ENCODE measurements around the gene FBXW2.

The FBXW2 gene

DNA sequence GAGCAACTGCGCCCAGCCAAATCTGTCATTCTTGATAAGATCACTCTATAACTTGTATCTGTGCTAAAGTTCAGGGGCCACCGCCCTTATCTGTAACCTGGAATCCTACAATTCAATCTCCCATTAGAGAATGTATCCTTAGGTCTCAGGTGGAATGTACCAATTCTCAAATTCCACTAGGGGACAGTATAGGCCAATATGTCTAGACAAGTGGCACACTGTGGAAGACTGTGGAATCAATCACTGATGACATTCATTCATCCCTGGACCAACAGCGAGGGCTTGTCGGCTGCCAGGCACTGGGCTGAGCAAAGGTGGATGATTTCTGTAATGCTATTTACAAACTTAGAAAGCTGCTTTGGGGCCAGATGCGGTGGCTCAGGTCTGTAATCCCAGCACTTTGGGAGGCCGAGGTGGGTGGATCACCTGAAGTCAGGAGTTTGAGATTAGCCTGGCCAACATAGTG, 50.2 kb downstream of the FBXW2 start:
- no peak for DNase-seq (ENCODE audit: low read depth)

DNA sequence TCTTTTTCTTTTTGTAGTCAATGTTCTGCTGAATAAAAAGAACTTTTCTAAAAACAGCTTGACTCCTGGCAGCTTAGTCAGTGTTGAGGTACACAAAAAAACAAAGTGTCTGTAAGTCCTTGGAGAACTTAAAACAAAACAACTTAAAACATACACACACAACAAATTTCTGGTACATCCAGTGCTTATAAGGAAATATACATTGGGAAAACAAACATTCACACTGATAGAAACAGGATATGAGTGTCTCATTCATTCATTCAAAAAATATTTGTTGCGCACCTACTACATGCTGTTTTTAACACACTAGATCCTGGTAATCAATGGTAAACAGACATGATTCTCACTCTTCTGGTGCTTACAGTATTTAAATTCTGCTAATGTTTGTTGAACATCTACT, 51.5 kb downstream of the FBXW2 start:
- DNase-seq (ENCODE audit: low read depth), result no peak

- DNase-seq (ENCODE audit: low read depth), result no peak
Measured at GRCh38 chr9:120741191-120741590, 52.0 kb downstream of the FBXW2 start.

DNA sequence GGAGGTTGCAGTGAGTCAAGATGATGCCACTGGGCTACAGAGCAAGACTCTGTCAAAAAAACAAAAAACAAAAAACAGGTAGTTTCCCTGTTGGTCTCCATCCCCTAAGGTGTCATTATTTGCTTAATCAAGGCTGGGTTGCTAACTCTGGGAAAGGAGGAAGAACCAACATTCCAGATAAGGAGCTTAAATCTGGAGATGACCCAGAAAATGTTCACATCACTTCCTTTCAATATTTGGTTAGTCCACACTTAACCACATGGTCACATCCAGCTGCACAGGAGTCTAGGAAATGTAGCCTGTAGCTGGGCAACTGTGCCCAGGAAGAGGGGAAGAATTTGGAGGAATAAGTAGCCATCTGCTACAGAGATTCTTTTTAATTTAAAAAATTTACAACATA, 53.1 kb downstream of the FBXW2 start:
- DNase-seq (ENCODE audit: low read depth), result no peak

GRCh38 chr9:120737416-120738165, 55.6 kb downstream of the FBXW2 start:
- DNase-seq (ENCODE audit: low read depth), result no peak

DNA sequence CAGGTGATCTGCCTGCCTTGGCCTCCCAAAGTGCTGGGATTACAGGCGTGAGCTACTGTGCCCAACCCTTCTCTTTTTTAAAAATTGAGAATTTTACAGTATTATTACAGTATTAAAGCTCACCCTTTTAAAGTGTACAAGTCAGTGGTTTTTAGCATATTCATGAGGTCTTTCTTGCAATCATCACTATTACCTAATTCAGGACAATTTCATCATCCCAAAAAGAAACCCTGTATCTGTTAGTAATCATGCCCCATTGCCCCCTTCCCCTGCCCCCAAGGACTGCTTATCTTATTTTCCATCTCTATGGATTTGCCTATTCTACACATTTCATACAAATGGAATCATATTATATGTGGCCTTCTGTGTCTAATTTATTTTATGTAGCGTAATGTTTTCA, 56.3 kb downstream of the FBXW2 start:
- no peak for DNase-seq (ENCODE audit: low read depth)

DNA sequence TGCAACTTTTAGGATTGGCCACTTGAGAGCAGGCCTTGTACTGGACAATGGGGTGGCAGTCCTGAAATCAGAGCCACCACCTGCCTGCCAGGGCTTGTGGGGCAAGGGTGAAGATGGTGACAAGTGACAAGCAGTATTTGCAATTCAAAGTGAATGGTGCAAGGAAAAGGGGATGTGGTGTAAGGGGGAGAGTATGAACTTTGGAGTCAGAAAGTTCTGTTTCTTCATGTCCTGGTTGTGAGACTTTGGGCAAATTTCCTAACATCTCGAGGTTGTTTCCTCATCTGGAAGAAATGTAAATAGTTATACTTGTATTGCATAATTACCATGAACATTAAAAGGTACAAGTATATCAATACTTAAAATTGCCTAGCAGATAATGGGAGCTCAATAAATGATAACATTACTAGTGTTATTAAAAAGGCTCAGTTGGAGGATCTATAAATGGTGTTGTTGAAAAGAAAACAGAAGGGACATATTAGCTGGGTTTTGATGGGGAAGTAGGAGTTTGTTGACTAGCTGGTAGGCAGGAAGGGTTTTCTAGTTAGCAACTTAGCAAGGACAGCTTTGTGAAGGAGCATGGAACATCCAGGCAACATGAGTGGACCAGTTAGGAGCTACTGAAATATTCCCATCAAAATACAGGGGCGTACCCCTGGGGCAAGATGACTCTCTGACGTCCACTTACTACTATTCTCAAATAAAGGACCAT, 57.6 kb downstream of the FBXW2 start:
- no peak for DNase-seq (ENCODE audit: low read depth)

GRCh38 chr9:120734607-120735410, 58.4 kb downstream of the FBXW2 start:
- no peak for DNase-seq (ENCODE audit: low read depth)

DNA sequence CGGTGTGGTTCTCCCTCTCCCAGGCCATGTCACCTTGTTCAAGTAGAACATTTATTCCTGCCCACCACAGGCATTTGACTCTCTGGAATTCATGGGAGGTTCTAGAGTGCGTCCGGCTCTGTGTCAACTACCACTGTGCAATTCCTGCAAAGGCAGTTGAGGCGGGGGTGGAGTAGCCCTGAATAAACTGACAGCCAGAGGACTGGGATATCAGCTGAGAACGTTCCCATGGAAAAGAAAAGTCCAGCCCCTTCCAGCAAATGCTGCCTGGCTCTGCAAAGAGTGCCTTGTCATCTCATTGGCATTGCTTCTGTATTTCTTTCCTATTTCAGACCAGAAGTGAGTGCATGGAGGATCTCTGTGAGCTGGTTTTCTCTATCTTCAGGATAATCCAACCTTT, 60.0 kb downstream of the FBXW2 start:
- DNase-seq (ENCODE audit: low read depth), result no peak

DNA sequence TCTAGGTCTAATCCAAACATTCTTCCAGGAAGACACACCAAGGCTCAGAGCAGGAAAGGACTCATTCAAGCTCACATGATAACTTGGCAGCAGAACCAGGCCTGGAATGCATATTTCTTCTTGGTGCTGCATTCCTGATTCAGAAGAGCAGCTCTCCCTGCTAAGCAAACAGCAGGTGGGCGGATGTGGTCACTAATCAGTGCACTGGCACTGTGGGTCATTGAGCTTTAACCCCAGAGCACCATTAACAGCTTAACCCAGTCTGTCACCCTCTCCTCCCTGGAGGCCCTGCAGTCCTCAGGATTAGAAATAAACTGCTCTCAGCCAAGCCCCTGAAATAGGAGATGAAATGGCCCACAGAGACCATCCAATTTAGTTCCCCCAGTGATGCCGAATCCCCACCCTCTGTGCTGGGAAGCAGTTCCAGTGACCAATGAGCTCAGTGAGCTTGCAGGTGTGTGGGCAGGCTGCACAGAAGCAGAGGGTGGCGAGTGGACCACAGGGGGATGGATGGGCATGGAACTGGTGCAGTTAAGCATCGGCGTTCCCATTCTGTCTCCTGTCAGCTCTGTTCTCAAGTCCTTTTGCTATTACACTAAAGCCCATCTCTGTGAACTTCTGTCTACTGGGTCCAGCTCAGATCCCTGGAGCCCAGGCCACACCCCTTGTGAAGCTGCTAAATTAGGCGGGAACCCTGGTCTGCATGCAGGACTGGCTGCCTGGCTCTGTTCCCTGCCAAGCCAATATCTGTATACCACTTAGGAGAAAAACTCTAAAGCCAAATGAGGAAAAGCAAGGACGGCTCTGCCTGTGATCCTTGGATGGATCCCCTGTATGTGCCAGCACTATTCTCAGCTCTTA, 62.3 kb downstream of the FBXW2 start:
- DNase-seq (ENCODE audit: low read depth), result no peak

DNA sequence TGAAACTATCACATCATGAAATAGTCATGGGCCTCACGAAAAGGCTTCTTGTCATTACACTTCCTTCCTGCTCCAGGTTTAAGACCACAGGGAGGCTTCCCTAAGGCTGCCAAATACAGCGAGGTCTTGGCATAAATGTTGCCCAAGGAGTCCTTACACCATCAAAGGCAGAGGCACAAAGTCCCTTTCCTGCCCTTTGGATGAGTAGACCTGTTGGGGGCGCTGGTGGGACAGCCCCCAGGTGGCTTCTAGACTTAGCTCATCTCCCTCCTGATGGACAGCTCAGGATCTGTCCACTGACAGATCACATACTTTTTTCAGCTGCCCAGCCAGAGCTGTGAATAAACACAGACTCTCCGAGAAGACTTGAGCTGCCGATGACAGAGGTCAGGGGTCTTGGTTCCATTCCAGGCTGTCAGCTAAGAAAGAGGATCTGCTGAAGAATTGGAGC, 63.4 kb downstream of the FBXW2 start:
- DNase-seq (ENCODE audit: low read depth), result no peak

DNA sequence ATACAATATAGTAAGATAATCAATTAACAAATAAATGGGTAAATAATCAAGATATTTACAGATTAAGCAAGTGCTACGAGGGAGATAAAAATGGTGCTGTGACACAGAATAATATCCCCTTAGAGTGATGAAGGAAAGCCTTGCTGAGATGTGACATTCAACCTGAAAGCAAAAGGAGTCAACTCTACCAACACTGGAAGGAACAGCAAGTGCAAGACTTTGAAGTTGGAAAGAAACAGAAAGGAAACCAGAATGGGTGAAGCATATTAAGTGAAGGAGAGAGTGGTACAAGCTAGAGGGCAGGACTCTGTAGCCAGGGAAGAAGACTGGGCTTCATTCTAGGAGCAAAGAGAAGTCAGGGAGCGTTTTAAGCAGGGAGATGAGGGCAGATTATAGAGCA, 66.7 kb downstream of the FBXW2 start:
- DNase-seq (ENCODE audit: low read depth), result no peak

DNA sequence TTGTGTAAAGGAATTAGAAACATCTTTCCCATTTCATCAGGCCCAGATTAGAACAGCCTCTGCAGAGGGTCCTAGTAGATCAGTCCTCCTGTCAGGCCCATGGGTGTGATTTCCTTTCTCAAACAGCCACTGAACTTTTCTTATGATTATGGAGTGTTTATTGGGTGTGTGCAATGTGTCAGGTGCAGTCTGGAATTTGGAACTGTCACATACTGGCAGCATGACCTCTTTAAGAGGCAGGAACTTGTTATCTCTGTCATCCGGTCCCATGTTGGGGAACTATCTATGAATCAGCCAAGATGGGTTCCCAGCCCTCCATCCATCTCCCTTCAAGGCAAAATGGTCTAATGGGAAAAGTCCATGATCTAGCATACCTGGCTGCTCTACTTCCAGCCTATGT, 67.3 kb downstream of the FBXW2 start:
- no peak for DNase-seq (ENCODE audit: low read depth)

DNA sequence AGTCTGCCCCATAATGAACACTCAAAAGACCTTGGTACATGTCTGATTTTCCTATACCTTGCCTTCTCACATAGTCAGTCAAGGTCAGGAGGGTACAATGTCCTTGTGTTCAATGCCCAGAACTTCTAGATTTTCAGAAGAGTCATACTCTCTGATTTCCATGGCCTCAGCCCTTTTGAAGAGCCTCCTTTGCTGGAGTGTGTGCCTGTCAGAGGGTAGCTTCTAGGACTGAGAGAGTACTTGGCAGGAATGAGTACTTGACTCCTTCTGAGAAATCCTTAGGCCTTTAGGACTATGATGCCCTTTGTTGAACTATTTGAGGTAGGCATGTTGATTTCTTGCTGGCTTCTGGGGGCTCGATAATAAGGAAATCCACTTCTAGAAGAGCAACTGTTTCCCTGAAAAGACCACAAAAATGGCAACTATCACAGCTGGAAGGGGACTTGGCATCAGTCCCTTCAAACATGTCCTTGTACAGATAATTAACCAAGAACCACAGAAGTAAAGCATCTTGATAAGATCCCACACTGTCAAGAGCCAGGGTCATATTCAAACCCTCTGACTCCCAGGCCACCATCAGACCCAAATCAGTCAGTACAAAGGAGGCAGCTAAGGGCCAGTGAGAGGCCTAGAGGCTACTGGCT, 68.3 kb downstream of the FBXW2 start:
- DNase-seq (ENCODE audit: low read depth), result no peak

DNA sequence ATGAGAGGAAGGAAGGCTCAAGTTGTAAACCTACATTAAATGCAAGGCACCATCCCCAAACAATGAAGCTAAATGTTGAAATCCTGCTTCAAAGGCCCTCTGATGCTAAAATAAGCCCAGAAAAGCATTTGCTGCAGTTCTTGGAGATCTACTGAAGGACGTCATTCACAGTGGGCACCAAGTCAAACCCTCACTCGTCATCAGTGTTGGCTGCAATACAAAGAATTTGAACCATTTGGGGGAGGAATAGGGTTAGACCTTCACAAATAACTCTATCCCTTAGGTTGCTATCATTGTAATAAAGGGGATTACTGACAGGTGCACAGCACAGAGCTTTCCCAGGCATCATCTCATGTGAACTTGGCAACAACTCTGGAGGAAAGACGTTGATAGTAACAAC, 69.7 kb downstream of the FBXW2 start:
- no peak for DNase-seq (ENCODE audit: low read depth)

DNA sequence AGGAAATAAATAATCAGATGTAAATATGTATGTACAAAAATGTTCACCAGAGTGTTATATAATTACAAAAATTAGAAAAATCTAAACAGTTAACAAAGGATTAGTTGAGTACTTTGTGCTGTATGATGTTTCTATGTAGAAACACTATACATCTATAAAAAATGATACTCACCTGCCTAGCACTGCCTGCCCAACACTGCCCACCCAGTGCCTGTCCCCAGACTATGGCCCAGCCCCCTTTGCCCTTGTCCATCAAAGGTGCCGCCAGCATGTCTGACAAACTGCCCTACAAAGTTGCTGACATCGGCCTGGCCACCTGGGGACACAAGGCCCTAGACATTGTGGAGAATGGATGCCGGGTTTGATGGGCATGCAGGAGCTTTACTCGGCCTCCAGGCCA, 72.8 kb downstream of the FBXW2 start:
- no peak for DNase-seq (ENCODE audit: low read depth)

GRCh38 chr9:120718316-120718715, 74.9 kb downstream of the FBXW2 start:
- DNase-seq (ENCODE audit: low read depth), result no peak

DNA sequence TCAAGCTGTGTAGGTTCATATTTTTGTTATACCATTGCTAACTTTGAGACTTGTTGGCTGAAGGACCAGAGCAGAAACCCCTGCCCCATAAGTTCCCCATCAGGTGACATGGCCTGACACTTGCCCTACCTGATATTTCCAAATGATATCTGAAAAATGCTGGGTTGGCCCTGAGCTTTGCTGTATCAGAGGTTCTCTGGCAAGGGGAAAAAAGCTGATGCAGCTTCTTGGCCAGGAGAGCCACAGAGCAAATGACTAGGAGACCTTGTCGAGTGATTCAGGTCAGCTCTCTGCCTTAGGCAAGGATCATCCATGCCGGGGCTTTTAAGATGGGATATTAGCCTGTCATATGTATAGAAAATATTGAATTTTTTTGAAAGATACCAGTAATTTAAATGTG, 76.0 kb downstream of the FBXW2 start:
- no peak for DNase-seq (ENCODE audit: low read depth)

GRCh38 chr9:120716483-120716882, 76.7 kb downstream of the FBXW2 start:
- no peak for DNase-seq (ENCODE audit: low read depth)

DNA sequence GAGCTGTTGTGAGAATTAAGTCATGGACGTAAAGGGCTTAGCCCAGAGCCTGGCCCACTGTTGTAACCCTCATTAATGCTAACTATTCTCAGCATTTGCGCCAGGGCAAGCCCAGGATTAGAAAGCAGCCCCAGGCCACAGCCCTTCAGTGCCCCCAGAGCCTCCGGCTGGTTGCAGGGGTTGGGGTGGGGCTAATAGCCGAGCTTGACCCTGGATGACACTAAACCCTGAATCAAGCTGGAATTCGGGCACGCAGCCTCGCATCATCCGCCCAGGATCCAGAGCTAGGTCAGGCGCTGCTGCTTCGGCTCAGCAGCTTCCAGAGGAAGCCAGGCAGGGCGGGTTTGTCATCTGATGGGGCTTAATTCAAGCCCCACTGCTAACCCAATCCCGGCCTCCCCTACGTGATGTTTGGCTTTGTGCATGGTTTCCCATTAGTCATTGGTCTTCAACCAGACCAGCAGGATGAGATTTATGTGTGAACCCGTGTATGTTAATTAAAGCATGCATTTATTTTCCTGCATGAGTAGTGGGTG, 77.8 kb downstream of the FBXW2 start:
- no peak for DNase-seq (ENCODE audit: low read depth)

- DNase-seq (ENCODE audit: low read depth), result no peak
Measured at GRCh38 chr9:120714846-120715388, 78.3 kb downstream of the FBXW2 start.

Data from T follicular helper cell (primary cell).